Stimulated activated CD4-positive, alpha-beta T cell treated with anti-CD3 and anti-CD28 coated beads, Interleukin-2, amount 100 ng/mL, for 48 hours (primary cell): Measurements from ENCODE around the gene FMO3.

Experiments used
- DNase-seq, 2 donors: peaks; one replicate each; pipeline ENCODE4 v3.0.0-alpha.2; 2020

Gene FMO3

DNA sequence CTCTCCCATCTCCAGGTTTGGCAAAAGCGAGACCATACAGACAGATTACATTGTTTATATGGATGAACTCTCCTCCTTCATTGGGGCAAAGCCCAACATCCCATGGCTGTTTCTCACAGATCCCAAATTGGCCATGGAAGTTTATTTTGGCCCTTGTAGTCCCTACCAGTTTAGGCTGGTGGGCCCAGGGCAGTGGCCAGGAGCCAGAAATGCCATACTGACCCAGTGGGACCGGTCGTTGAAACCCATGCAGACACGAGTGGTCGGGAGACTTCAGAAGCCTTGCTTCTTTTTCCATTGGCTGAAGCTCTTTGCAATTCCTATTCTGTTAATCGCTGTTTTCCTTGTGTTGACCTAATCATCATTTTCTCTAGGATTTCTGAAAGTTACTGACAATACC is 26.4 kb downstream of the FMO3 start:
- DNase-seq, result no peak

DNA sequence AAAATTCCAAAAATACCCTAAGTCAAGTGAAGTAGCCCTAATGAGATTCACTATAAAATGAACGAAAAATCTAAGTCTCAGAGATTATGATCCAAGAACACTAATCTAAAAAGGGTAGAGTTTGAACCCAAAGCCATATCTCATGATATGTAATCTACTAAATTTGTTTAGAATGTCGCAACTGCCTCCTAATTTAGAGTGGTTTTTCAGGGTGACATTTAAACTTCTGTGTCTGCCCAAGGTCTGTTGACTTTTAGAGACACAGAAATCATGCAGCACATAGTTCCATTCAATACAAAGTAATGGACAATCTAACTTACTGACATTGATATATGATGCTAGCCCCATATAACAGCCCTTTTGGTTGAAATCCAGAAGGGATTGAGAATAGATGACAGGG is 28.9 kb downstream of the FMO3 start:
- no peak for DNase-seq

- no peak for DNase-seq
These were observed 31.6 kb downstream of the FMO3 start for GRCh38 chr1:171122299-171122698.

DNA sequence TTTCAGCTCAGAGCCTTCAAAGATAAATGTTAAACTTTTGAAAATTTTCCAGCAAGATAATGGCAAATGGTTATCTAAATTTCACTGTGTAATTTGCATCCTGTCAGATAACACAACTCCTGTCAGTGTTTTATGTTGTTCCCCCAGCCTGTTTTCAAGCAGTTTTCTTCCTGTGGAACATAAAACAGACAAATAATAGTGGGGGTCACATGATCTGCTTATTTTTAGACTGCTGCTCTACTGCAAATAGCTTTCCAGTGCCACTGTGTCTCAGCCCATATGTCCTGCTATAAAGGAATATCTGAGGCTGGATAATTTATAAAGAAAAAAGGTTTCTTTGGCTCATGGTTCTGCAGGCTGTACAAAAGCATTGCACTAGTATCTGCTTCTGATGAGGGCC is 32.2 kb downstream of the FMO3 start:
- no peak for DNase-seq

- no peak for DNase-seq
These were observed 35.8 kb downstream of the FMO3 start for GRCh38 chr1:171126504-171126903.

DNA sequence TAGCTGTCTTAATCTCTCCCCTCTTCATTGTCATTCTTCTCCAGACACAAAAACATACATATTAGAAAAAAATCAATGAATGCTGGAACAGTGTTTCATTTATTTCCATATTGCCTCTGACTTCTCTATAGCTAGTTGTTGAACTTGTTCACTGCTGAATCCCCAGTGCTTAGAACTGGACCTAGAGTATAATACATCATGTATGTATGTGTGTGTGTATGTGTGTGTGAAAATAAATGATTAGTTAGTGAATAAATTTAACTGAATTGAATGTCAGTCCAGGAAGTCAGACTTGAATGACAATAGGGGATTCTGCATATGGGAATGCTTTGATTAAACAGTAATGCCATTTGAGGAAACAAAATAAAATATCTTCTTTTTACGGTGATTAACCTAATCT is 36.4 kb downstream of the FMO3 start:
- DNase-seq, result no peak

- DNase-seq, result no peak
These were observed 36.8 kb downstream of the FMO3 start for GRCh38 chr1:171127501-171127900.

- DNase-seq, result no peak
These were observed 37.8 kb downstream of the FMO3 start for GRCh38 chr1:171128463-171128862.

GRCh38 chr1:171134204-171134923 is 43.7 kb downstream of the FMO3 start:
- DNase-seq, result no peak

- no peak for DNase-seq
These were observed 46.9 kb downstream of the FMO3 start for GRCh38 chr1:171137580-171137979.

DNA sequence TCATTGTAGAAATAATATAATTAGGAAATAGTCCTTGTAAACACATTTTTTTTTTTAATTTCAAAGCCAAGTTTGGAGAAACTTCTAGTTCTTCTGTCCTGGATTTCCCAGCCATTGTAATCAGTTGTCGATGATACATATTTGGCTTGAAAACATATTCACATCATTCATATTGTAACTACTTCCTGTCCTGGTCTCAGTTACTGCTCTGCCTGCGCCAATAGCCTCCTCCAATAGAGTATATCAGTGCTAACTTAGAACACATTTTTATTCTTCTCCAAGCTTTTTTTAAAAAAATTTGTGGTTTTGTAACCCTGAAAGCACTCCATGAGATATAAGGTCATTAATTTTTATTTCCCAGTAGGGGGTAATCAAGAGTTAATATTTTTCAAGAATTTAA is 48.3 kb downstream of the FMO3 start:
- DNase-seq, result no peak

GRCh38 chr1:171139890-171140289 is 49.2 kb downstream of the FMO3 start:
- DNase-seq, result no peak

GRCh38 chr1:171140401-171140800 is 49.7 kb downstream of the FMO3 start:
- DNase-seq, result no peak

DNA sequence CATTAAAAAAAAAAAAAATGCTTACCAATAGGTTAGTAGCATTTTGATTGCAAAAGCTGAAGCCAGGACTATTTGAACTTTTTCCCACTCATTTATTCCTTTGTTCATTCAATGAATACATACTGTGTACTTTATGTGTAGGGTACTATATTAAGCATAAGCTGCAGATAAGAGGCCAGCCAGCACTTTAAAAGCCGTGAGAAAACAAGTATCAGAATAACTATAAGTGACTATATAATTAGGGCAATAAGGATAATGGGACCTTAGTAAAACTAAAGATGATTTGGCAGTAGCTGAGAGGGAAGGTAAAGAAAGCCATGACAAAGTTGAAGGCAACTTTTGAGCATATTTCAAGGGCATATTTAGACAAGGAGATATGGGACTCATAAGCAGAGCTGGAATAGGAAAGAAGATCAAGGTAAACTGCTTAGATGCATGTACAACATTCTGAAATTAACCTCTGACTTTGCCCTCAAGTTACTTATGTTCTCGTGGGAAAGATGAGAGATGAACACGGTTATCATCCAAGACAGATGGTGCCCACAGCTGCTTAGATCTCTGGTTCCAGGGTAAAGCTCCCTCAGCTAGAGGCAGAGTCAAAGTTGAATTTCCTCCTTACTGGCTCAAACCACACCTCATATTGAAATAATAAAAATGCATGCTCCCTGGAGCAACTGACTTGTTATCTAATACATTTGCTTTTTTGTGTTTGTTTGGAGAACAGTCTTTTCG is 50.4 kb downstream of the FMO3 start:
- no peak for DNase-seq

DNA sequence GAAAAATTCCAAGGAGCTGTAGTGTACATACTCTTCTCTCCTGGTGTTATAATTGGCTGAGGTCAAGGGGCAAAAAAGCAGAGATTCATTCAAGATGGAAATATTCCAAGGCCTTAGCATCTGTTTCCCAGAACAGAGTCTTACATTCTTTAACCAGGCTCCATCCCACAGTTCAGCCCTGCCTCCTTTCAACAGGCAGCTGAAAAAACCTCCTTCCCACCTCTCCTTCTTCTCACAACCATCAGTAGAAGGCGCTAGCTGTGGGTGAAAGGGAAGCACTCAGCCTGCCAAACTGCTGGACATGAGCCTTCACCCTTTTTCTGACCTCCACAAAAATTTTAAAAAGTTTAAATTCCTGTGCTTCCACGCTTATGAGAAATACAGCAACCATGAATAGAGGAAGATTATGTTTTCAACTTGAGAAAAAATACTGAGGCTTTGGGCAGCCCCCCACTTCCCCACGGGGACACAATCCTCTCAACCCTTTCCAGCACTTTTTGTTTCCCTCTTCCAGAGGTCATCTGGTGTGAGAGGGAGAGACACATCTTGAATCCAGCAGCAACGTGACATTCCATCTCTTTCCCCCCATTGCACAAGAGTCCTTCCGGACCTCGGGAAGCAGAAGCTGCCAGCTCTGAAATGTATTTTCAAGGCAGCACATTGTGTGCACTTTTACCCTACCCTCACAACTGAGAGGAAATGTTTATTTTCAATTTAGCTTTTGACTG is 51.1 kb downstream of the FMO3 start:
- DNase-seq, result no peak

DNA sequence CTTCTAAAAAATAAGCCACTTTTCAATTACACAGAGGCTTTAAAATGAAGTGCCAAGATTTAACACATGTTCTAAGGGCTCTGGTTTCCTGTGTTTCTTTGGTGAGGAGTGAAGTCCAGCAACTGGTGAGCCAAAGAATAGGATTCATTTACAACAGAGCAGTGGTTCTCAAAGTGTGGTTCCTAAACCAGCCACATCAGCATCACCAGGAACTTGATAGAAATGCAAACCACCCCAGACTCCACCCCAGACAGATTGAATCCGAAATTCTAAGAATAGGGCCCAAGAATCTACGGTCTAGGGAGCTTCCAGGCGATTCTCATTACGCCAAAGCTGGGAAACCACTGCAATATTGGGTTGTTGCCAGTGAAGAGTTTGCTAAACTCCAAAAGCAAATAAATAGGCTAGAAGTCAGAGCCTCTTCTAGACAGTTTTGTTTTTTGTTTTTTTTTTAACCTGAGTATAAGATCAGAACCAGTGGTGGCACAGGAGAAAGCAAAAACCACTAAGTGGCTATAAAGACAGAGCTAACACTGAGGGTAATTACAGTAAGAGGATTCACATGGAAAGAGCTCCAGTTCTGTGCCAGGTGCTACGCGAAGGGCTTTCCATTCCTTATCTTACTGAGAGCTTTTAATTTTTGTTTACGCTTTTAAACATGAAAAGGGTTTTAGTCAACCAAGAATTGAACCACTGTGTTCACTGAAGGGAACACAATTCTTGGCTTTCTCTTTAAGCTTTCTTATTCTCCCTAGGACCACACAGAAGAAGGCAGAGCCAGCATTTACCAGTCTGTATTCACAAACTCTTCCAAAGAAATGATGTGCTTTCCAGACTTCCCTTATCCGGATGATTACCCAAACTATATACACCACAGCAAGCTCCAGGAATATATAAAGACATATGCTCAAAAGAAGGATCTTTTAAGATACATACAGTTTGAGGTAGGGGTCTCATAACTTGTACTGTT is 52.0 kb downstream of the FMO3 start:
- DNase-seq, result no peak

DNA sequence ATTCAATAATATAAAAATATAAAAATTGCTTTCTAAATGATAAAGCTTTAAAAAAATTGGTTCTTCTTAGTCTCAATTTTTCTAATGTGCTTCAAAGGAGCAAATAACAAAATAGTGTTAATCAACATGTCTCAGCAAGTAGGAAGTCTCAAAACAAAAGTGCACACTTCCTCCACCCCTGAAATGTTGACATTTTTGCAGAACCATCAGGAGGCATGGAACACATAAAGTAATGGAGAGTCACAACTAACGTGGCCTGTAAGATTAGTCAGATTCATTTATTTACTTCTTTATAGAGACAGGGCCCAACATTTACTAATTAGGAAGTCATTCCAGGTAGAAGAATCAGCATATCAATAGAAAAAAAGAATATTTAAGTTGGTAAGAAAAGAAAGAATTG is 59.5 kb downstream of the FMO3 start:
- DNase-seq, result no peak

DNA sequence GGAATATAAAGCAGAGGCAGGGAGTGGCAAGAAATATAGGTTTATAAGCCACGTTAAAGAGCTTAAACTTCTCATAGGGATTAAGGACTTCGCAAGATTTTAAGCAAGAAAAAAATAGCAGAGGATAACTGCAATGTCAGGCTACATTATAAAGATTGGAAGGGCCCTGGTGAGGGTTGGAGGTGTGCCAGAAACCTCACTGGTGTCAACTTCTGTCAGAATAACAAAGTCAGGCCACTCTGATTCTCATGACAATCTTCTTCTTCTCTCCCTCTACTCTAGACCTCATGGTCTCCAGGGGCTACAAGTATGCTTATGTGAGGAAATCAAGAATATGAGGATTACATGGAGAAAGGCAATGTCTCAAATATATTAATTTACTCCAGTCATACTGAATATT is 61.8 kb downstream of the FMO3 start:
- DNase-seq, result no peak

GRCh38 chr1:171155484-171155883 is 64.8 kb downstream of the FMO3 start:
- no peak for DNase-seq

- DNase-seq, result no peak
These were observed 67.4 kb downstream of the FMO3 start for GRCh38 chr1:171158096-171158495.

GRCh38 chr1:171158551-171158950 is 67.8 kb downstream of the FMO3 start:
- no peak for DNase-seq

DNA sequence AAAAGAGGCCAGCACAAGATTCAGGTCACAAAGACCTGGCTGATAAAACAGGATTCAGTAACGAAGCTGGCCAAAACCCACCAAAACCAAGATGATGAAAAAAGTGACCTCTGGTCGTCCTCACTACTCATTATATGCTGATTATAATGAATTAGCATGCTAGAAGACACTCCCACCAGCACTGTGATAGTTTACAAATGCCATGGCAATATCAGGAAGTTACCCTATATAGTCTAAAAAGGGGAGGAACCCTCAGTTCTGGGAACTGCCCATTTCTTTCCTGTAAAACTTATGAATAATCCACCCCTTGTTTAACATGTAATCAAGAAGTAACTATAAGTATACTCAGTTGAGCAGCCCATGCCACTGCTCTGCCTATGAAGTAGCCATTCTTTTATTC is 68.4 kb downstream of the FMO3 start:
- DNase-seq, result no peak

GRCh38 chr1:171160211-171160610 is 69.5 kb downstream of the FMO3 start:
- DNase-seq, result no peak
